Measurements from ENCODE around the gene LIME1. TPM values are rescaled to one million over a fixed set of nuclear protein-coding genes. Genes with fewer than 3 reads are reported as not detected.

Gene LIME1
- total RNA-seq, 2 experiments from 2014 or later = 75.6 to 76.4 TPM

DNA sequence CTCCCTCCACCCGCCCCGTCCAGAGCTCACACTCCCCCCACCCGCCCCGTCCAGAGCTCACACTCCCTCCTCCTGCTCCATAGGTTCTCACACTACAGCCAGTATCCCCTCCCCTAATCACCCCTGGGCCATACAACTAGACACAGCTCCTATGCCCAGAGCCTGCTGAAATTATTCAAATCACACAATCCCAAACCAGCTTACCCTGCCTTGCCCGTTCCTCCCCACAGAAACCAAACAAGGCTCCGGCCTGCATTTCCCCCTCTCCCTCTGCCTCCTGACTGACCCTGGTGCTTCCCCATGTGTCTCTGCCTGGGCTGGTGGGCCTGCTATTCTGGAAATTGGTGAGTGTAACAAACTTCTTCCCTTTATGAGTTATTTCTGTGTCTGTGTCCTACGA, 21.7 kb downstream of the LIME1 start:
- no peaks in the 10 kb centered on the region for H3K9me3 ChIP-seq (ENCODE audit: low read length)
- H3K79me2 ChIP-seq (ENCODE audit: insufficient read depth, low read depth, low read length) = no peaks in the 10 kb centered on the region
- intact Hi-C loops (cut with micrococcal nuclease; ENCODE audit: unreplicated experiment) = no loop called here
- H3K4me3 ChIP-seq (ENCODE audit: low read depth, low read length, poor library complexity, severe bottlenecking) = no peak overlapping the region
- H4K20me1 ChIP-seq (ENCODE audit: insufficient read depth, low read length) = no peaks in the 10 kb centered on the region
- no peaks in the 10 kb centered on the region for H3K9me2 ChIP-seq (ENCODE audit: insufficient read depth, low read length)
- TF ChIP-seq CTCF (conservative IDR thresholded peaks at IDR 0.05; ENCODE audit: low read length) (no peak), EZH2phosphoT487 (IDR thresholded peaks at IDR 0.05; ENCODE audit: borderline replicate concordance, low read depth, low read length) (no peak)
- no peak overlapping the region for H2AFZ ChIP-seq (ENCODE audit: low read length)
- ChIA-PET CTCF (ENCODE audit: unreplicated experiment) (no interaction called here), POLR2A (no interaction called here)
- DNase-seq (ENCODE audit: low spot score) = no peak
- H3K27ac ChIP-seq (ENCODE audit: low read depth, low read length, poor library complexity, severe bottlenecking) = no peak overlapping the region
- no peak overlapping the region for H3K4me2 ChIP-seq (ENCODE audit: low read length)
- H3K4me1 ChIP-seq (ENCODE audit: insufficient read depth, low read length, poor library complexity, severe bottlenecking) = no peaks in the 10 kb centered on the region
- BruUV-seq (replicated peaks) = no TSS peak
- no peaks in the 10 kb centered on the region for H3K36me3 ChIP-seq (ENCODE audit: insufficient read depth, low read length)

DNA sequence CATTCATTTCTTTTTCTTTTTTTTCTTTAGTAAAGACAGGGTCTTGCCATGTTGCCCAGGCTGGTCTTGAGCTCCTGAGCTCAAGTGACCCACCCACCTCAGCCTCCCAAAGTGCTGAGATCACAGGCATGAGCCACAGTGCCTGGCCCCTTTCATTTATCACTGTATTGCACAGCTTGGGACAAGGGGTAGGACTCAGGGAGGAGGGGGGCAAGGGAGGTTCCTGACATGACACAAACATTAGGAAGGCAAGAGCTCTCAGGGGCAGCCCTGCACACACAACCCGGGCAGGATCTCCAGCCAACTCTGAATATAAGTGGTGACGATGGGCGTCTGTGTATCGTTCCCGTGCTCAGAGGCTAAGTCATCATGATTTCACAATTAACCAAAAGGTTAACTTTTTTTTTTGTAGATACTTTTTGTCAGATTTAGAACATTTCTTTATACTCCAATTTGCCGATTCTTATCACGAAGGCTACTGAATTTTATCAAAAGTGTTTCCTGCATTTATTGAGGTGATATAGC, 23.0 kb downstream of the LIME1 start:
- H4K20me1 ChIP-seq (ENCODE audit: insufficient read depth, low read length) = no peaks in the 10 kb centered on the region
- H3K79me2 ChIP-seq (ENCODE audit: insufficient read depth, low read depth, low read length) = no peaks in the 10 kb centered on the region
- H3K4me3 ChIP-seq (ENCODE audit: low read depth, low read length, poor library complexity, severe bottlenecking) = no peak overlapping the region
- no peaks in the 10 kb centered on the region for H3K9me3 ChIP-seq (ENCODE audit: low read length)
- no peak for DNase-seq (ENCODE audit: low spot score)
- no peaks in the 10 kb centered on the region for H3K4me1 ChIP-seq (ENCODE audit: insufficient read depth, low read length, poor library complexity, severe bottlenecking)
- H3K36me3 ChIP-seq (ENCODE audit: insufficient read depth, low read length) = no peaks in the 10 kb centered on the region
- H2AFZ ChIP-seq (ENCODE audit: low read length) = no peak overlapping the region
- no peak overlapping the region for H3K4me2 ChIP-seq (ENCODE audit: low read length)
- ChIA-PET POLR2A (no interaction called here), CTCF (ENCODE audit: unreplicated experiment) (no interaction called here)
- TF ChIP-seq CTCF (conservative IDR thresholded peaks at IDR 0.05; ENCODE audit: low read length) = no peak
- TF ChIP-seq EZH2phosphoT487 (IDR thresholded peaks at IDR 0.05; ENCODE audit: borderline replicate concordance, low read depth, low read length) = no peak
- H3K9me2 ChIP-seq (ENCODE audit: insufficient read depth, low read length) = no peaks in the 10 kb centered on the region
- intact Hi-C loops (cut with micrococcal nuclease; ENCODE audit: unreplicated experiment) = no loop called here
- no TSS peak for BruUV-seq (replicated peaks)
- no peak overlapping the region for H3K27ac ChIP-seq (ENCODE audit: low read depth, low read length, poor library complexity, severe bottlenecking)

DNA sequence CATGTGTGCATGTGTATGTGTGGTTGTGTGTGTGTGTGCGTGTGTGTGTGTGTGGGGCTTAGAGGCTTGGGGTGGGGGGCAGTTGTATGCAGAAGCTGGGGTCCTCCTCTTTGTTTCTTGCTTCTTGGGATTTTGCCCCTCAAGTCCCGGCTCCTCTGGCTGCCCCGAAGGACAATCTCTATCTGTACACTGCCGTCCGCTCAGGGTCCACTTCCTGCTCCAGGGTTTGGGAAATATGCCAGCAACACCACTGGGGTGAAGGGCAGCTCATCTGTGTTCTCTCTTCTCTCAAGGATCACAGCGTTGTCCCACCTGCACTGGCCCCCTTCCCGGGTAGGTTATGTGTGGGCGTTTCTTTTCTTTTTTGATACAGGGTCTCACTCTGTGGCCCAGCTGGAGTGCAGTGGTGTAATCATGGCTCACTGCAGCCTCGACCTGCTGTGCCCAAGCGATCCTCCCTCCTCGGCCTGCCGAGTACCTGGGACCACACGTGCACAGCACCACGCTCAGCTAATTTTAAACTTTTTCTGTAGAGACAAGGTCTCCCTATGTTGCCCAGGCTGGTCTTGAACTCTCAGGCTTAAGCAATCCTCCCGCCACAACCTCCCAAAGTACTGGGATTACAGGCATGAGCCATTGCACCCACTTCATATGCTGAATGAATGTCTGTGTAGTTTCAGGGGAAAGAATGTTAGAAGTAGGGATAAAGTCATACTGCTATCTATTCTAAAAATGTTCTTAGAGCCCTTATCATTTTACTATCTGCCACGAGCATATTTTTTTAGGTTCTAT, 28.8 kb downstream of the LIME1 start:
- no peaks in the 10 kb centered on the region for H3K79me2 ChIP-seq (ENCODE audit: insufficient read depth, low read depth, low read length)
- H3K9me2 ChIP-seq (ENCODE audit: insufficient read depth, low read length) = no peaks in the 10 kb centered on the region
- no peak for DNase-seq (ENCODE audit: low spot score)
- no peak overlapping the region for H3K4me2 ChIP-seq (ENCODE audit: low read length)
- no TSS peak for BruUV-seq (replicated peaks)
- POLR2A ChIA-PET = interaction anchor here (0.6 kb wide), 1 partner anchor 12 kb away, joined by 3 read pairs; no protein-coding TSS in a partner anchor
- H2AFZ ChIP-seq (ENCODE audit: low read length) = no peak overlapping the region
- no peaks in the 10 kb centered on the region for H3K36me3 ChIP-seq (ENCODE audit: insufficient read depth, low read length)
- CTCF ChIA-PET (ENCODE audit: unreplicated experiment) = no interaction called here
- TF ChIP-seq CTCF (conservative IDR thresholded peaks at IDR 0.05; ENCODE audit: low read length) (no peak), EZH2phosphoT487 (IDR thresholded peaks at IDR 0.05; ENCODE audit: borderline replicate concordance, low read depth, low read length) (no peak)
- H4K20me1 ChIP-seq (ENCODE audit: insufficient read depth, low read length) = no peaks in the 10 kb centered on the region
- no peak overlapping the region for H3K4me3 ChIP-seq (ENCODE audit: low read depth, low read length, poor library complexity, severe bottlenecking)
- no peaks in the 10 kb centered on the region for H3K4me1 ChIP-seq (ENCODE audit: insufficient read depth, low read length, poor library complexity, severe bottlenecking)
- intact Hi-C loops (cut with micrococcal nuclease; ENCODE audit: unreplicated experiment) = no loop called here
- H3K9me3 ChIP-seq (ENCODE audit: low read length) = no peaks in the 10 kb centered on the region
- no peak overlapping the region for H3K27ac ChIP-seq (ENCODE audit: low read depth, low read length, poor library complexity, severe bottlenecking)

Data from OCI-LY7 (cell line).